AG09309 (cell line): ENCODE results near the gene CACNA1A.
A peak's percentile ranks its signal among the peaks of the same experiment; 100 is the strongest.
"Not testable (repeated sequence)": the region's sequence is repeated elsewhere in the genome, so short reads cannot be mapped to it uniquely, and the experiment has no call there.

Experiments
- DNase-seq: peaks from one replicate; pipeline ENCODE4 v3.0.0-alpha.2; 2010; ENCODE audit warnings: low read depth
- H3K4me3 ChIP-seq: 2 replicates; pipeline ENCODE4 v1.5.1; 2011; ENCODE audit warnings: mild to moderate bottlenecking, low read depth, low read length, moderate library complexity; ENCODE audit not compliant: control insufficient read depth
- TF ChIP-seq, protein P1 (sequence below): IDR thresholded peaks from 2 replicates; pipeline ENCODE4 v1.5.1; 2011; ENCODE audit warnings: mild to moderate bottlenecking, low read depth, low read length, inconsistent platforms; ENCODE audit not compliant: insufficient read depth, control insufficient read depth; ENCODE audit errors: missing control alignments

The CACNA1A gene

DNA sequence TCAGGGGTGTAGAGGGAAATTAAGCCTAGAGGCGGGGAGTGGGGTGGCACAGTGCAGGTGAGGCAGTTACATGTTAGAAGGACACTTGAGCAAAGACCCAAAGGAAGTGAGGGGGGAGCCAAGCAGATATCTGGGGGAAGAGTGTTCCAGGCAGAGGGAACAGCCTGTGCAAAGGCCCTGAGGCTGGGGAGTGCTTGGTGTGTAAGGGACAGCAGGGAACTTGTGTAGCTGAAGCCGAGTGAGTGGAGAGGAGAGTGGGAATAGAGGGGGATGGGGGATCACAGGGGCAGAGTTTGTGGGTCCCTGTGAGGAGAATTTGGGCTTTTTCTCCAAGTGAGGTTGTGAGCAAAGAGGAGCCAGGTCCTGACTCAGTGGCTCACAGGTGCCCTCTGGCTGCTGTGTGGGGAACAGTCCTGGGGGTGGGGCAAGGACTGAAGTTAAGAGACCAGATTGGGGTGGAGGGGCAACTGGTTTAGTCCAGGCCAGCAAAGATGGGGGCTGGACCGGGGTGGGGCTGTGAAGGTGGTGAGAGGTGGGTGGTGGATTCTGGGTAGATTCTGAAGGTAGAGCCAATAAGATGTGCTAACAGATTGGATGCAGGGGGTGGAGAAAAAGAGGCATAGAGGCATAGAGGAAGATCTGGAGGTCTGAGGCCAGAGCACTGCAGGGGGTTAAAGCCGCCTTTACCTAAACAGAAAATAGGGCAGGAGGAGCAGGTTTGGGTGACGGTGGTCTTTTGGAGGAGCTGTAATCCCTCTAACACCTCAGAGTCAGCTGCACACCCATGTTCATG, 75.3 kb downstream of the CACNA1A start:
- TF ChIP-seq, protein P1, sequence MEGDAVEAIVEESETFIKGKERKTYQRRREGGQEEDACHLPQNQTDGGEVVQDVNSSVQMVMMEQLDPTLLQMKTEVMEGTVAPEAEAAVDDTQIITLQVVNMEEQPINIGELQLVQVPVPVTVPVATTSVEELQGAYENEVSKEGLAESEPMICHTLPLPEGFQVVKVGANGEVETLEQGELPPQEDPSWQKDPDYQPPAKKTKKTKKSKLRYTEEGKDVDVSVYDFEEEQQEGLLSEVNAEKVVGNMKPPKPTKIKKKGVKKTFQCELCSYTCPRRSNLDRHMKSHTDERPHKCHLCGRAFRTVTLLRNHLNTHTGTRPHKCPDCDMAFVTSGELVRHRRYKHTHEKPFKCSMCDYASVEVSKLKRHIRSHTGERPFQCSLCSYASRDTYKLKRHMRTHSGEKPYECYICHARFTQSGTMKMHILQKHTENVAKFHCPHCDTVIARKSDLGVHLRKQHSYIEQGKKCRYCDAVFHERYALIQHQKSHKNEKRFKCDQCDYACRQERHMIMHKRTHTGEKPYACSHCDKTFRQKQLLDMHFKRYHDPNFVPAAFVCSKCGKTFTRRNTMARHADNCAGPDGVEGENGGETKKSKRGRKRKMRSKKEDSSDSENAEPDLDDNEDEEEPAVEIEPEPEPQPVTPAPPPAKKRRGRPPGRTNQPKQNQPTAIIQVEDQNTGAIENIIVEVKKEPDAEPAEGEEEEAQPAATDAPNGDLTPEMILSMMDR = peak; percentile 96
- DNase-seq = no peak
- no peak overlapping the region for H3K4me3 ChIP-seq

GRCh38 chr19:13429563-13429962, 76.7 kb downstream of the CACNA1A start:
- no peak for DNase-seq
- TF ChIP-seq, protein P1 = no peak
- H3K4me3 ChIP-seq = no peak overlapping the region

GRCh38 chr19:13428352-13428751, 77.9 kb downstream of the CACNA1A start:
- no peak overlapping the region for H3K4me3 ChIP-seq
- TF ChIP-seq, protein P1 = peak; percentile 76
- no peak for DNase-seq

- H3K4me3 ChIP-seq = no peak overlapping the region
- TF ChIP-seq, protein P1 = no peak
- DNase-seq = no peak
These were observed 78.8 kb downstream of the CACNA1A start for GRCh38 chr19:13427273-13428051.

GRCh38 chr19:13425875-13426274, 80.4 kb downstream of the CACNA1A start:
- DNase-seq, H3K4me3 ChIP-seq: not testable (repeated sequence)

- TF ChIP-seq, protein P1 = no peak
- H3K4me3 ChIP-seq = no peak overlapping the region
- DNase-seq = no peak
These were observed 81.1 kb downstream of the CACNA1A start for GRCh38 chr19:13425151-13425550.

- no peak overlapping the region for H3K4me3 ChIP-seq
- no peak for DNase-seq
- TF ChIP-seq, protein P1 = no peak
These were observed 85.5 kb downstream of the CACNA1A start for GRCh38 chr19:13420780-13421179.
